Hepatocyte (in vitro differentiated cells): ENCODE measurements around the gene FBXL5. TPM values are rescaled to one million over a fixed set of nuclear protein-coding genes. Genes with fewer than 3 reads are reported as not detected.

Experiments
- DNase-seq: peaks from one replicate; pipeline ENCODE4 v3.0.0-alpha.2; 2016; ENCODE audit warnings: low spot score
- H2AFZ ChIP-seq: fragments of 200-600 bp; sonication (generic); 2 replicates; pipeline ENCODE4 v1.6.0; 2016; ENCODE audit warnings: antibody characterized with exemption, mild to moderate bottlenecking
- H3K27ac ChIP-seq: fragments of 200-600 bp; sonication (generic); 2 replicates; pipeline ENCODE4 v1.5.1; 2016; ENCODE audit warnings: mild to moderate bottlenecking
- H3K27me3 ChIP-seq: fragments of 200-600 bp; sonication (generic); 2 replicates; pipeline ENCODE4 v1.6.1; 2016
- H3K36me3 ChIP-seq: fragments of 200-600 bp; sonication (generic); replicated peaks from 2 replicates; pipeline ENCODE4 v1.5.1; 2016; ENCODE audit warnings: low read depth; ENCODE audit not compliant: insufficient read depth
- H3K4me1 ChIP-seq: fragments of 200-600 bp; sonication (generic); 2 replicates; pipeline ENCODE4 v1.5.1; 2016; ENCODE audit warnings: mild to moderate bottlenecking, moderate library complexity; ENCODE audit not compliant: insufficient read depth
- H3K4me2 ChIP-seq: fragments of 200-600 bp; sonication (generic); 2 replicates; pipeline ENCODE4 v1.6.0; 2016
- H3K4me3 ChIP-seq: fragments of 200-600 bp; sonication (generic); 2 replicates; pipeline ENCODE4 v1.5.1; 2016; ENCODE audit warnings: mild to moderate bottlenecking
- H3K79me2 ChIP-seq: fragments of 200-600 bp; sonication (generic); 2 replicates; pipeline ENCODE4 v1.6.0; 2017; ENCODE audit warnings: mild to moderate bottlenecking
- H3K9me2 ChIP-seq: fragments of 200-600 bp; sonication (generic); replicated peaks from 2 replicates; pipeline ENCODE4 v1.6.0; 2017; ENCODE audit warnings: mild to moderate bottlenecking; ENCODE audit not compliant: insufficient read depth
- H3K9me3 ChIP-seq: fragments of 200-600 bp; sonication (generic); 2 replicates; pipeline ENCODE4 v1.5.1; 2016; ENCODE audit warnings: low read depth, mild to moderate bottlenecking
- H4K20me1 ChIP-seq: fragments of 200-600 bp; sonication (generic); 2 replicates; pipeline ENCODE4 v1.6.0; 2016; ENCODE audit warnings: mild to moderate bottlenecking; ENCODE audit not compliant: insufficient read depth, poor library complexity, severe bottlenecking
- CTCF ChIP-seq: fragments of 200-600 bp; sonication (generic); IDR thresholded peaks from 2 replicates; pipeline ENCODE4 v1.5.1; 2016; ENCODE audit warnings: antibody characterized with exemption, mild to moderate bottlenecking; ENCODE audit not compliant: poor library complexity
- EZH2 ChIP-seq: fragments of 200-600 bp; sonication (generic); IDR thresholded peaks from 2 replicates; pipeline ENCODE4 v1.6.1; 2016; ENCODE audit warnings: antibody characterized with exemption, mild to moderate bottlenecking, borderline replicate concordance
- EZH2phosphoT487 ChIP-seq: fragments of 200-600 bp; sonication (generic); IDR thresholded peaks from one replicate; pipeline ENCODE4 v1.6.1; 2018; ENCODE audit warnings: antibody characterized with exemption, mild to moderate bottlenecking, low read depth, moderate library complexity; ENCODE audit not compliant: unreplicated experiment, severe bottlenecking
- WGBS: methylation state at CpG from one replicate; pipeline ENCODE4 v1.1.6; 2016; ENCODE audit warnings: low lambda C conversion rate; ENCODE audit errors: missing lambda C conversion rate; 5-methylcytosine and 5-hydroxymethylcytosine counted together
- polyA plus RNA-seq: library from polyadenylated mRNA; unstranded; fragments of >200 nt; fragmentation: Nextera tagmentation; extraction: Ambion mirVana; gene quantifications from 2 replicates; pipeline ENCODE4 v1.2.1, GENCODE V29; 2016
- total RNA-seq: library from RNA; depleted of rRNA; stranded (reverse); fragments of >200 nt; gene quantifications from 2 replicates; pipeline ENCODE4 v1.2.3, GENCODE V29; 2014

FBXL5 gene
- total and polyA plus RNA-seq, 2 experiments from 2014 or later, result 41.2 to 90.2 TPM

GRCh38 chr4:15702941-15703403 is 47.8 kb upstream of the FBXL5 start, which contains the start of gene BST1:
Gene BST1 (plus strand): TSS chr4:15703065. CDS start chr4:15703145, 80 bp downstream.
- 61% methylated on average over 41 of the region's 43 CpGs for WGBS
- Histone ChIP-seq H3K9me2 (no peaks in the 10 kb centered on the region), H3K4me3 (peak within 1 kb of the TSS; percentile 3), H3K27me3 (no peaks in the 10 kb centered on the region), H3K4me1 (peaks cover 10% of the 10 kb centered on the region), H3K79me2 (no peaks in the 10 kb centered on the region), H3K27ac (no peak within 1 kb of the TSS), H3K9me3 (no peaks in the 10 kb centered on the region), H3K4me2 (peak within 1 kb of the TSS; percentile 69), H2AFZ (peak within 1 kb of the TSS; percentile 45), H3K36me3 (no peaks in the 10 kb centered on the region), H4K20me1 (no peaks in the 10 kb centered on the region)
- peak; percentile 48 for DNase-seq
- no peak for TF ChIP-seq EZH2phosphoT487
- no peak for TF ChIP-seq CTCF

GRCh38 chr4:15696866-15697265 is 41.7 kb upstream of the FBXL5 start:
- Histone ChIP-seq H3K4me1 (no peaks in the 10 kb centered on the region), H4K20me1 (no peaks in the 10 kb centered on the region), H3K36me3 (no peaks in the 10 kb centered on the region), H3K4me2 (no peak overlapping the region), H3K79me2 (no peaks in the 10 kb centered on the region), H3K27ac (no peak overlapping the region), H2AFZ (no peak overlapping the region), H3K27me3 (no peaks in the 10 kb centered on the region), H3K9me2 (no peaks in the 10 kb centered on the region), H3K4me3 (no peak overlapping the region), H3K9me3 (no peaks in the 10 kb centered on the region)
- no peak for TF ChIP-seq EZH2phosphoT487
- TF ChIP-seq CTCF, result no peak
- no peak for TF ChIP-seq EZH2
- DNase-seq, result no peak
- WGBS, result 100% methylated on average over 1 of the region's 1 CpG

GRCh38 chr4:15695729-15696128 is 40.6 kb upstream of the FBXL5 start:
- Histone ChIP-seq H3K27ac (no peak overlapping the region), H3K36me3 (no peaks in the 10 kb centered on the region), H2AFZ (no peak overlapping the region), H3K79me2 (no peaks in the 10 kb centered on the region), H4K20me1 (no peaks in the 10 kb centered on the region), H3K27me3 (no peaks in the 10 kb centered on the region), H3K4me2 (no peak overlapping the region), H3K4me3 (no peak overlapping the region), H3K9me3 (no peaks in the 10 kb centered on the region), H3K9me2 (no peaks in the 10 kb centered on the region), H3K4me1 (peaks cover 5% of the 10 kb centered on the region)
- no peak for TF ChIP-seq EZH2phosphoT487
- no peak for TF ChIP-seq EZH2
- no peak for TF ChIP-seq CTCF
- WGBS, result 84% methylated on average over 3 of the region's 3 CpGs
- no peak for DNase-seq
